Ascending aorta (tissue), 2 donors: ENCODE results near the gene SLC9A2. TPM values are rescaled to one million over a fixed set of nuclear protein-coding genes. Genes with fewer than 3 reads are reported as not detected.

Experiments used
- DNase-seq, 2 donors: peaks; one replicate each; pipeline ENCODE4 v3.0.0-alpha.2; 2019; ENCODE audit warnings: low spot score in 2 of 2
- H3K27ac ChIP-seq, 2 donors: fragments of 200-600 bp; sonication (generic); one replicate each; pipeline ENCODE4 v1.5.1; 2016 to 2017; ENCODE audit warnings: mild to moderate bottlenecking in 1 of 2
- H3K27me3 ChIP-seq: fragments of 200-600 bp; sonication (generic); one replicate; pipeline ENCODE4 v1.5.1; 2017
- H3K36me3 ChIP-seq, 2 donors: fragments of 200-600 bp; sonication (generic); one replicate each; pipeline ENCODE4 v1.5.1; 2016
- H3K4me1 ChIP-seq, 2 donors: fragments of 200-600 bp; sonication (generic); one replicate each; pipeline ENCODE4 v1.5.1; 2016 to 2017; ENCODE audit warnings: mild to moderate bottlenecking in 1 of 2
- H3K4me3 ChIP-seq, 2 donors: fragments of 200-600 bp; sonication (generic); one replicate each; pipeline ENCODE4 v1.5.1; 2016 to 2017; ENCODE audit warnings: mild to moderate bottlenecking in 1 of 2
- H3K9me3 ChIP-seq, 2 donors: fragments of 200-600 bp; sonication (generic); one replicate each; pipeline ENCODE4 v1.5.1; 2016
- CTCF ChIP-seq, 3 experiments: fragments of 200-600 bp in 2 of 3; fragments of 450-650 bp in 1 of 3; sonication (generic) in 2 of 3; IDR thresholded peaks; one replicate each; pipeline ENCODE4 v1.5.1; 2016 to 2019; ENCODE audit warnings: antibody characterized with exemption in 3 of 3, mild to moderate bottlenecking in 1 of 3, moderate library complexity in 1 of 3
- intact Hi-C: fragments of 100-400 bp; cut with DNase I; formaldehyde crosslinking; loops from one replicate; pipeline ENCODE4 v1.15.1; 2023
- total RNA-seq: library from RNA; depleted of rRNA; stranded (reverse); fragments of >200 nt; gene quantifications from one replicate; pipeline ENCODE4 v1.1.0, GENCODE V29; 2016

Gene SLC9A2
- total RNA-seq, 1 donor from 2014 or later: not detected

DNA sequence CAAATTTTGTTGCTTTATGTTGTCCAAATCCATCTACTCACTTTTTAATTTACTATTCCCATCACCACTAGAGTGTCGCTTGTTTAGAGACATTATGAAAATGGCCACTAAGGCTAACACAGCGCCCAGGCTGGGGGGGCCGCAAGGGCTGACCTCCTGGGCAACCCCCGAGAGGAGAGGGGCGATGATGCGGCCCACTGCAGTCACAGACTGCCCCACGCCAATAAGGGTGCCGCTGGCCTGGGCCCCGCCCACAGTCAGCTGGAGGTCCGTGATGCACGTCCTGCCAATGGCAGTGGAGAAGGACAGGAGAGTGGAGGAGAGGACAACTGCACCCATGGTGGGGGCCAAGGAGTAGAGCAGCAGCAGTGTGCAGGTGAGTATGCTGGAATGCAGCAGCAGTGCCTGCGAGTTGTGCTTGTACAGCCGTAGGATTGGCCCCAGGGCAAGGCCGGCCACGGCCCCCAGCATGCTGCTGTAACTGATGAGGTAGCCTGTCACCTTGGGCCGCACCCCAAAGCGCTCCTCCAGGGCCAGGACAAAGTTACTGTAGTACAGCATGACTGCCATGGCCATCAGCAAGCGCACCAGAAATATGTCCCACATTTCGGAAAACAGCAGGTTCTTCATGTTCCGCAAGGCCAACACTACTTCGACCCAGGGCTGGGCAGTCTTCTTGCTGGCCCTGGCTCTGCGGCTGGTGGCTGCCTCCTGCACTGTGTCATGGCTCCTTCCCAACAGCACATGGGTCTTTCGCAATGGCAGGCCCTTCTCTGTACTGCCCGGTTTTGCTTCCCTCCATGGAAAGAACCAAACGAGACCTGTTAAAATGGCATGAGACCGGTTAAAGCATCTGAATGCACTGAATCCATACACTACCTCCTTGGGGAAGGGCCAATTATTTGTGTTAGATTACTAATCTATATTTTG, 99.3 kb downstream of the SLC9A2 start:
- Histone ChIP-seq H3K9me3 (no peaks in the 10 kb centered on the region), H3K27me3 (no peaks in the 10 kb centered on the region), H3K4me1 (no peaks in the 10 kb centered on the region), H3K36me3 (peaks cover 24 to 56% of the 10 kb centered on the region in 2 donors), H3K4me3 (no peak overlapping the region), H3K27ac (no peak overlapping the region)
- TF ChIP-seq CTCF (IDR thresholded peaks at IDR 0.05): no peak
- no peak for DNase-seq
- intact Hi-C loops: no loop called here

DNA sequence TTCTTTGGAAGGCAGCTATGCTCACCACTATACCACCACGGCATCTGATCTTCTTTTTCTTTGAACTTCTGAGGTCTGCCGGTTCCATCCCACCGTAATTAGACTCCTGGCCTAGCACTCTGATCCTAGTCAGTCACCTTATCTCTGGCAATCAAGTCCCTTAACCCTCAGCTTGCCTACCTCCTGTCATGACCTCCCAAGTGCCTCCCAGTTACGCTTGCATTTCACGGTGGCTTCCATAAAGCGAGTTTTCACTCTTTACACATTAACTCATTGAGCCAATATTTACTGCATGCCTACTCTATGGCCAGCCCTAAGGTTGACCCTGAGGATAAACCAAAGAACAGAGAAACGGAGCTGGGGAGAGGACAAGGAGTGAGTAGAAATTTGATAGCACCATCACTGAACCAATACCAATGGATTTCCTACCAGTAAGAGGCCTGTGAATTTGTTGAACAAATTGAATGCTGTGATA, 104.7 kb downstream of the SLC9A2 start:
- TF ChIP-seq CTCF (IDR thresholded peaks at IDR 0.05): no peak
- intact Hi-C loops: no loop called here
- Histone ChIP-seq H3K9me3 (no peaks in the 10 kb centered on the region), H3K27me3 (no peaks in the 10 kb centered on the region), H3K4me3 (no peak overlapping the region), H3K27ac (no peak overlapping the region), H3K4me1 (no peaks in the 10 kb centered on the region), H3K36me3 (peaks cover 25 to 64% of the 10 kb centered on the region in 2 donors)
- DNase-seq: no peak

DNA sequence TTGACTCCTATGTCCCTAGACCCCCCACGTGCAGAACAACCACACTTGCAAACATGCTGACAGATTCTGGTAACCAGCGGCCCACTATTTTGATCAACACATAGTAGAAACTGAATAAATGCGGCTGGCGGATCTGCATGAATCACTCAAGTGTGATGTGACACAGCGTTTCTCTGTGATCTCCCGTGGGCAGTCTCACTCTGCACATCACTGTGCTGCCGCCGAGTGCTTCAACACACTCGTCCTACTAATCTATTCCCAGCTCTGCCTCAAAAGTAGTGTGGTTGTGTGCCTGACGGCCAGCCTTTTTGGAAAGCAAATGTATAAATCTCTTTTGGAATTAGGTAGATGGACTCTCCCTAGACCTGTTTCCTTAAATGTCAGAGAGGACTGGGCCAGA, 105.2 kb downstream of the SLC9A2 start:
- intact Hi-C loops: no loop called here
- Histone ChIP-seq H3K36me3 (peaks cover 24 to 59% of the 10 kb centered on the region in 2 donors), H3K9me3 (no peaks in the 10 kb centered on the region), H3K4me3 (no peak overlapping the region), H3K27me3 (no peaks in the 10 kb centered on the region), H3K4me1 (no peaks in the 10 kb centered on the region), H3K27ac (no peak overlapping the region)
- no peak for TF ChIP-seq CTCF (IDR thresholded peaks at IDR 0.05)
- DNase-seq: no peak

- no peak for TF ChIP-seq CTCF (IDR thresholded peaks at IDR 0.05)
- Histone ChIP-seq H3K9me3 (no peaks in the 10 kb centered on the region), H3K27me3 (no peaks in the 10 kb centered on the region), H3K27ac (no peak overlapping the region), H3K36me3 (peaks cover 19 to 50% of the 10 kb centered on the region in 2 donors), H3K4me3 (no peak overlapping the region), H3K4me1 (no peaks in the 10 kb centered on the region)
- DNase-seq: no peak
- intact Hi-C loops: no loop called here
Observed at GRCh38 chr2:102726128-102727087, 107.1 kb downstream of the SLC9A2 start.

DNA sequence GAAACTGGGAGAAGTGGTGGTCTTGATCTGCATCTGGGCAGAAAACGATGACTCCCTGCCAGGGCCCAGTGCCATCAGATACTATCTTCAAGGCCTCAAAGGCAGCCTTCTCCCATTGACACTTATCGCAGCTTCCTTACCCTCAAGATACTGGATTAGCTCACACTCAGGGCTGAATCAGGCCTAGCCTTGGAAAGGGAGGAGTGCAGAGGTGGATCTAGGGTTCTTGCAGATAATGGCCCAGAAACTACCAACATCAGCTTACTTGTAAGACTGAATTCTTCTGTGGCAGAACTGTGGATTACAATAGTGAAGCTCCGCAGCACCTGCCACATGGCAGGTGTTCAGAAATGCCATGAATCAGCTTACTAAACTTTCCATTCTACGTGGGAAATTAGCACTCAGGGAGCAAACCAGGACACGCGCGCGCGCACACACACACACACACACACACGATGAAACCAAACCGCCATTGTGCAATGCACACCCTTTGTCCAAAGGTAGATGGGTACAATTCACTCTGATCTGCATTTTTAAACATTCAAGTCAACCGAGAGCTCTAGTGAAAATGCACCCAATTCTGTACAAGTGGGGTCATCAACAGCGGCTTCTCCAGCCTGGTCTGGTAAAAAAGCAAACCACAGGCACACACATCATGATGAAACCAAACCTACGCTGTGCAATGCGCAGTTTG, 116.2 kb downstream of the SLC9A2 start:
- TF ChIP-seq CTCF (IDR thresholded peaks at IDR 0.05): no peak
- Histone ChIP-seq H3K36me3 (peaks cover 0 to 14% of the 10 kb centered on the region in 2 donors), H3K4me1 (peaks cover 0 to 7% of the 10 kb centered on the region in 2 donors), H3K9me3 (no peaks in the 10 kb centered on the region), H3K27ac (no peak overlapping the region), H3K27me3 (no peaks in the 10 kb centered on the region), H3K4me3 (peak overlapping the region; percentile 89 to 96)
- no peak for DNase-seq
- intact Hi-C loops: no loop called here
